ENCODE measurements around the gene HACL1.
A peak's percentile ranks its signal among the peaks of the same experiment; 100 is the strongest.

DNA sequence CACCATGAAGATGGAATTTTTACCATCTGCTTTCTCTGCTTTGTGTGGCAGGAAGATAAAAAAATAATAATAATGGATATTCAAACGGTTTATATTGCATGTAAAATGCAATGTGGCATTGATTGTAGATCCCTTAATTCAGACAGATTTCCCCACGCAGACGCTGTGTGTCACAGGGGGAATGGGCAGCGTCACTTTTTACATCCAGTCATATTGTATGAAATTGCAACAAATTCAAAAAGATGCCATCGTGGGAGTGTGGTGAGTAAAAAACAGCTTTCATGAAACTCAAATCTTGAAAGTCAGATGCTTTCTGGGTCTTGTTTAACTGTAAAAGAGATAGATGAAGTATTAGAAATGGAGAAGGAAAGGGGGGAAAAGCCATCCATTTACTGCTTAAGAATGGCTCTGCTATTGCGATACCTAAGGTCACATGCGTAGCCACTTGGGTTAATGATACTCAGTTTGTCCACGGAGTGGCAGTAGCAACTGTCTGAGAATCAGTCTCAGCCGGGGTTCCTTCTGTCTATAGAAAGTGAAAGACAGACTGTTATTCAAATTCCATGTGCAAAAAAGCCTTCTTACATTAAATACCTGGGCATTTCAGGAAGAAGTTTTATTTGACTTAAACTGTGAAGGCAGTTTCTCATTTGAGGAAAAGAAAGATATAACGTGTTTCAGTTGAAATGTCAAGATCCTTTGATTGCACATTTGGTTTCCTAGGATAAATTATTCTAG, 28.7 kb upstream of the HACL1 start:
- TF ChIP-seq CTCF (conservative IDR thresholded peaks at IDR 0.05): peak; percentile 79
- no peak for TF ChIP-seq EZH2 (IDR thresholded peaks at IDR 0.05; ENCODE audit: low read depth)

All from PC-9 (cell line).